22Rv1 (cell line): Measurements from ENCODE around the gene PTPN12.

Experiments
- ZFX ChIP-seq: fragments of 450-650 bp; IDR thresholded peaks from 2 replicates; pipeline ENCODE4 v1.6.1; 2017; ENCODE audit warnings: antibody characterized with exemption, borderline replicate concordance
- TF ChIP-seq, protein P1 (sequence below): fragments of 450-650 bp; IDR thresholded peaks from 2 replicates; pipeline ENCODE4 v1.5.1; 2017; ENCODE audit warnings: mild to moderate bottlenecking

GRCh38 chr7:77542409-77542808 lies 5.3 kb downstream of the PTPN12 start:
- TF ChIP-seq, protein P1, sequence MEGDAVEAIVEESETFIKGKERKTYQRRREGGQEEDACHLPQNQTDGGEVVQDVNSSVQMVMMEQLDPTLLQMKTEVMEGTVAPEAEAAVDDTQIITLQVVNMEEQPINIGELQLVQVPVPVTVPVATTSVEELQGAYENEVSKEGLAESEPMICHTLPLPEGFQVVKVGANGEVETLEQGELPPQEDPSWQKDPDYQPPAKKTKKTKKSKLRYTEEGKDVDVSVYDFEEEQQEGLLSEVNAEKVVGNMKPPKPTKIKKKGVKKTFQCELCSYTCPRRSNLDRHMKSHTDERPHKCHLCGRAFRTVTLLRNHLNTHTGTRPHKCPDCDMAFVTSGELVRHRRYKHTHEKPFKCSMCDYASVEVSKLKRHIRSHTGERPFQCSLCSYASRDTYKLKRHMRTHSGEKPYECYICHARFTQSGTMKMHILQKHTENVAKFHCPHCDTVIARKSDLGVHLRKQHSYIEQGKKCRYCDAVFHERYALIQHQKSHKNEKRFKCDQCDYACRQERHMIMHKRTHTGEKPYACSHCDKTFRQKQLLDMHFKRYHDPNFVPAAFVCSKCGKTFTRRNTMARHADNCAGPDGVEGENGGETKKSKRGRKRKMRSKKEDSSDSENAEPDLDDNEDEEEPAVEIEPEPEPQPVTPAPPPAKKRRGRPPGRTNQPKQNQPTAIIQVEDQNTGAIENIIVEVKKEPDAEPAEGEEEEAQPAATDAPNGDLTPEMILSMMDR: no peak
- no peak for TF ChIP-seq ZFX
